ENCODE measurements around the gene MIEF2. TPM values are rescaled to one million over a fixed set of nuclear protein-coding genes. Genes with fewer than 3 reads are reported as not detected.
A peak's percentile ranks its signal among the peaks of the same experiment; 100 is the strongest.

Gene MIEF2
- total and polyA plus RNA-seq, 7 donors = 8.1 to 28.4 (median 18.4) TPM

DNA sequence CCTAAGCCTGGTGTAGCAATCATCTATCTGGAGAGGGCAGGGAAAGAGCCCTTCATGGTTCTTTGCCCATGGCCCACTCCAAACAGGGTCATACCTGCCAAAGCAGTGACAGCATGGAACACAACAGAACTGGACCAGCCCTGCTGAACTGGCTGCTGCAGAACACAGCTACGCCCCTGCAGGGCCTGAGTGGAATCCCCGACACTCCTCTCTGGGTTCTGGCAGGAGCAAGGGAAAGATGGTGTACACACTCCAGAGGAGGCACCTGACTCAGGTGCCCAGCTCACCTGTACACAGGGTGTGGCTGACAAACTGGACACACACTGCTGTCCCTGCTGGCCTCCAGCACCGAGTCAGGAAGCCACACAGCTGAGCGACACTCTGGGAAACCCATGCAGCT lies 19.8 kb downstream of the MIEF2 start:
- Histone ChIP-seq H3K27me3 (ENCODE audit: insufficient read depth in 3 of 3, low read length in 2 of 3) (no peaks in the 10 kb centered on the region), H3K27ac (no peak overlapping the region), H3K4me3 (no peak overlapping the region), H3K36me3 (ENCODE audit: insufficient read depth in 1 of 2, low read depth in 1 of 2) (peaks cover 5 to 95% of the 10 kb centered on the region in 2 donors), H3K9me3 (no peaks in the 10 kb centered on the region), H3K4me1 (no peaks in the 10 kb centered on the region)
- 94 to 95% (median 94%) methylated on average over 4 of the region's 4 CpGs for WGBS, 3 donors
- DNase-seq (no peak), ATAC-seq (no peak)
- TF ChIP-seq, protein P1, sequence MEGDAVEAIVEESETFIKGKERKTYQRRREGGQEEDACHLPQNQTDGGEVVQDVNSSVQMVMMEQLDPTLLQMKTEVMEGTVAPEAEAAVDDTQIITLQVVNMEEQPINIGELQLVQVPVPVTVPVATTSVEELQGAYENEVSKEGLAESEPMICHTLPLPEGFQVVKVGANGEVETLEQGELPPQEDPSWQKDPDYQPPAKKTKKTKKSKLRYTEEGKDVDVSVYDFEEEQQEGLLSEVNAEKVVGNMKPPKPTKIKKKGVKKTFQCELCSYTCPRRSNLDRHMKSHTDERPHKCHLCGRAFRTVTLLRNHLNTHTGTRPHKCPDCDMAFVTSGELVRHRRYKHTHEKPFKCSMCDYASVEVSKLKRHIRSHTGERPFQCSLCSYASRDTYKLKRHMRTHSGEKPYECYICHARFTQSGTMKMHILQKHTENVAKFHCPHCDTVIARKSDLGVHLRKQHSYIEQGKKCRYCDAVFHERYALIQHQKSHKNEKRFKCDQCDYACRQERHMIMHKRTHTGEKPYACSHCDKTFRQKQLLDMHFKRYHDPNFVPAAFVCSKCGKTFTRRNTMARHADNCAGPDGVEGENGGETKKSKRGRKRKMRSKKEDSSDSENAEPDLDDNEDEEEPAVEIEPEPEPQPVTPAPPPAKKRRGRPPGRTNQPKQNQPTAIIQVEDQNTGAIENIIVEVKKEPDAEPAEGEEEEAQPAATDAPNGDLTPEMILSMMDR (IDR thresholded peaks at IDR 0.05) = no peak
- intact Hi-C loops (cut with DNase I) = no loop called here

DNA sequence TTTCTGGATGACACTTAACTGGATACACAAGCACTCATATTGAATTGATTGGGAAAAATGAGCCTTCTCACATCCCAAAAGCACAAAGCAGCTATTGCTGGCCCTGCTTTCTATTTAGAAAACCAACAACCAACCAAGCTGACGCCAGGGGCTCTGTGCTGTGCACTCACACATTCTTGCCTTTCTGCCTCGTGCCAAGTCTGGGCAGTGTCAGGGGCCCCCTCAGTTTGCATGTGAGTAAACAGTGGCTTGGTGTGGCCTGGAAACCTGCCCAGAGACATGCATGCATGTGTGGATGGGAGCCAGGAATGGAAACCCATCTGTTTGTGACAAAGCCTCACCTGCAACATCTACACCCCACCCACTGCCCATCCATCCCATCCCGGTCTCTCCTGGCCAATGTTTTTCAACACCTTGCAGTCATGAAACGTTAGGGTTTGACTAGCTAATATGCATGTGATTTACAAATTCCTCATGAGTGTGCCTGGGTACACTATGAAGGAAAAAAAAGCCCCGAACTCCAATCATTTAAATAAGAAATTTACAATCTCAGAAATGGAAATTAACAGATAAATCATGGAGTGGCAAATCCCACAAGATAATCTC lies 20.4 kb downstream of the MIEF2 start:
- Histone ChIP-seq H3K27me3 (ENCODE audit: insufficient read depth in 3 of 3, low read length in 2 of 3) (no peaks in the 10 kb centered on the region), H3K4me3 (no peak overlapping the region), H3K36me3 (ENCODE audit: insufficient read depth in 1 of 2, low read depth in 1 of 2) (peaks cover 5 to 99% of the 10 kb centered on the region in 2 donors), H3K27ac (no peak overlapping the region), H3K9me3 (no peaks in the 10 kb centered on the region), H3K4me1 (no peaks in the 10 kb centered on the region)
- ATAC-seq (no peak), DNase-seq (peak in 1 of 2 donors; percentile 19)
- TF ChIP-seq, protein P1 (IDR thresholded peaks at IDR 0.05) = no peak
- 63 to 78% (median 72%) methylated on average over 5 of the region's 5 CpGs for WGBS, 3 donors
- intact Hi-C loops (cut with DNase I) = no loop called here

DNA sequence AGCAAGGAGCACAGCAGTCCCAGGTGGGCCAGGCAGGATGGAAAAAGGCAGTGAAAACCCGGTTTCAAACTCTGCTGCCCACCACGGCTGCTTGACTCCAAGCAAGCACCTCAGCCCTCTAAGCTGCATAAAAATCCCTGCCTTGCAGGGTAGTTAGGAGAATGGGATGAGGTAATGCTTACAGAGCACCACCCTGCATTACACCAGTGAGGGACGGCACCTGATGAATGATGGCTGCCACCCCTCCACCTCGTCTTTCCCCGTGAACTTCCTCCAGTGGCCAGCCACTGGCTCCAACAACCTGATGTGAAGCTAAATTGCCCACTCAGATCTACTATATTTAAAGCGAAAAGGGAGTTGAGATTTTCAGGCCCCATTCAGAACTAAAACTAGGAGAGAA lies 21.3 kb downstream of the MIEF2 start:
- intact Hi-C loops (cut with DNase I) = no loop called here
- Histone ChIP-seq H3K27ac (no peak overlapping the region), H3K9me3 (no peaks in the 10 kb centered on the region), H3K4me3 (no peak overlapping the region), H3K4me1 (no peaks in the 10 kb centered on the region), H3K36me3 (ENCODE audit: insufficient read depth in 1 of 2, low read depth in 1 of 2) (peaks cover 5 to 99% of the 10 kb centered on the region in 2 donors), H3K27me3 (ENCODE audit: insufficient read depth in 3 of 3, low read length in 2 of 3) (no peaks in the 10 kb centered on the region)
- no peak for ATAC-seq
- TF ChIP-seq, protein P1 (IDR thresholded peaks at IDR 0.05) = no peak
- no peak for DNase-seq
- 85 to 95% (median 89%) methylated on average over 6 of the region's 6 CpGs for WGBS, 3 donors

DNA sequence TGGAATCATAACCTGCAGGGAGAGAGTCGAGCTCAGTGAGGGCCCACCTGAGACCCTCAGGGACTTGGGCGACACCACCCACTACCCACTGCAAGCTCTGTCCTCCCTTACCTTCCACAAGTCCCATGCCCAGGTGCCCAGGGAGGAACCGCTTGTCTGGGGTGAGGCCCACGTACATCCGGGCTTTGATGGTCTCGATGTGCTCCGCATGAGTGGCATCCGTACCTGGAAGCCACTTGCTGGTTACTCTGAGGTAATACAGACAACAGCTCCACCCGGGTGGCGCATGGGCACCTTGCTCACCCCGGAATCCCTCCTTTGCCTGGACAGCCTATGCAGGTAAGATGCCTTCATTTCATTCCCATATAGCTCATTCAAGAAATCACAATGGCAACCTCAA lies 24.8 kb downstream of the MIEF2 start:
- DNase-seq = no peak
- Histone ChIP-seq H3K4me3 (no peak overlapping the region), H3K36me3 (ENCODE audit: insufficient read depth in 1 of 2, low read depth in 1 of 2) (peaks cover 3 to 99% of the 10 kb centered on the region in 2 donors), H3K9me3 (no peaks in the 10 kb centered on the region), H3K27ac (no peak overlapping the region), H3K27me3 (ENCODE audit: insufficient read depth in 3 of 3, low read length in 2 of 3) (no peaks in the 10 kb centered on the region), H3K4me1 (no peaks in the 10 kb centered on the region)
- WGBS, 3 donors = 93 to 98% (median 96%) methylated on average over 11 of the region's 11 CpGs
- no peak for ATAC-seq
- TF ChIP-seq, protein P1 (IDR thresholded peaks at IDR 0.05) = no peak
- intact Hi-C loops (cut with DNase I) = loop anchor here in 1 of 2 donors (5.0 kb wide), 1 partner anchor 57 kb away; no protein-coding TSS in a partner anchor
